ENCODE results near the gene UBR2.
A peak's percentile ranks its signal among the peaks of the same experiment; 100 is the strongest.
"Not testable (repeated sequence)": the region's sequence is repeated elsewhere in the genome, so short reads cannot be mapped to it uniquely, and the experiment has no call there.

Gene UBR2

DNA sequence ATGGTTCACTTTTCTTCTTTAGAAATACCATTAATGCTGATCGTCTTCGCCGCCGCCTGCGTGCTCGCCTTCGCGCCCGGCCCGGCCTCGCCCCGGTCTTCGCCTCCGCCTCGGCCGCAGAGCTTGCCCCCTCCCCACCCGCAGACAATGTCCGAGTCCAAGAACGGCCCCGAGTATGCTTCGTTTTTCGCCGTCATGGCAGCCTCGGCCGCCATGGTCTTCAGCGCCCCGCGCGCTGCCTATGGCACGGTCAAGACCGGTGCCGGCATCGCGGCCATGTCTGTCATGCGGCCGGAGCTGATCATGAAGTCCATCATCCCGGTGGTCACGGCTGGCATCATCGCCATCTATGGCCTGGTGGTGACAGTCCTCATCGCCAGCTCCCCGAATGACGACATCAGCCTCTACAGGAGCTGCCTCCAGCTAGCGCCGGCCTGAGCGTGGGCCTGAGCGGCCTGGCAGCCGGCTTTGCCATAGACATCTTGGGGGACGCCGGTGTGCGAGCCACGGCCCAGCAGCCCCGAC lies 163.3 kb downstream of the UBR2 start:
- FAIRE-seq (no peak), DNase-seq (ENCODE audit: insufficient read length, low spot score) (no peak)
- TF ChIP-seq, protein P1, sequence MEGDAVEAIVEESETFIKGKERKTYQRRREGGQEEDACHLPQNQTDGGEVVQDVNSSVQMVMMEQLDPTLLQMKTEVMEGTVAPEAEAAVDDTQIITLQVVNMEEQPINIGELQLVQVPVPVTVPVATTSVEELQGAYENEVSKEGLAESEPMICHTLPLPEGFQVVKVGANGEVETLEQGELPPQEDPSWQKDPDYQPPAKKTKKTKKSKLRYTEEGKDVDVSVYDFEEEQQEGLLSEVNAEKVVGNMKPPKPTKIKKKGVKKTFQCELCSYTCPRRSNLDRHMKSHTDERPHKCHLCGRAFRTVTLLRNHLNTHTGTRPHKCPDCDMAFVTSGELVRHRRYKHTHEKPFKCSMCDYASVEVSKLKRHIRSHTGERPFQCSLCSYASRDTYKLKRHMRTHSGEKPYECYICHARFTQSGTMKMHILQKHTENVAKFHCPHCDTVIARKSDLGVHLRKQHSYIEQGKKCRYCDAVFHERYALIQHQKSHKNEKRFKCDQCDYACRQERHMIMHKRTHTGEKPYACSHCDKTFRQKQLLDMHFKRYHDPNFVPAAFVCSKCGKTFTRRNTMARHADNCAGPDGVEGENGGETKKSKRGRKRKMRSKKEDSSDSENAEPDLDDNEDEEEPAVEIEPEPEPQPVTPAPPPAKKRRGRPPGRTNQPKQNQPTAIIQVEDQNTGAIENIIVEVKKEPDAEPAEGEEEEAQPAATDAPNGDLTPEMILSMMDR (IDR thresholded peaks at IDR 0.05; ENCODE audit: insufficient read depth, missing control alignments), result no peak

DNA sequence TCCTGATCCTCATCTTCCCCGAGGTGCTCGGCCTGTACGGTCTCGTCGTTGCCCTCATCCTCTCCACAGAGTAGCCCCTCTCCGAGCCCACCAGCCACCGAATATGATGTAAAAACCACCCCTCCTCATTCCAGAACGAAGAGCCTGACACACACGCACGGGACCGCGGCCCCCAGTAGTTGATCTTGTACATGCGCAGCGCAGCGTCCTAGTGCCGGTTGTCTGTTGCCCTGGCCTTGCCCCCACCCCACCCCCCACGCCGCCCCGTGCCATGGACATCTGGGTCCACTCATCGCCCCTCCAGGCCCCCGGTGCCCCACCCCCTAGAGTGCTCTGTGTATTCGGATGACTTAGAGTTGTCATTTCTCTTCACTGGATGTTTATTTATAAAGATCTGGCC lies 163.8 kb downstream of the UBR2 start:
- TF ChIP-seq, protein P1 (IDR thresholded peaks at IDR 0.05; ENCODE audit: insufficient read depth, missing control alignments), result no peak
- DNase-seq (ENCODE audit: insufficient read length, low spot score), result no peak
- no peak for FAIRE-seq

DNA sequence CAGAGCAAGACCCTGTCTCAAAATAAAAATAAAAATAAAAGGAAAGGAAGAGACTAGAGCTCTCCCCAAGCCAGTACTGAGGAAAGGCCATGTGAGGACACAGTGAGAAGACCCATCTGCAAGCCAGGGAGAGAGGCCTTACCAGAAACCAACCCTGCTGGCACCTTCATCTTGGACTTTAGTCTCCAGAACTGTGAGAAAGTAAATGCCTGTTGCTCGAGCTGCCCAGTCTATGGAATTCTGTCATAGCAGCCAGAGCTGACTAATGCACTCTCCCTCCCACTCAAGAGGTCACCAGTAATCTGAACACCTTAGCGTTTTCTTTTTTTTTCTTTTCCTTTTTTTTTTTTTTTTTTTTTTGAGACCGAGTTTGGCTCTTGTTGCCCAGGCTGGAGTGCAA lies 165.9 kb downstream of the UBR2 start:
- DNase-seq (ENCODE audit: insufficient read length, low spot score) (no peak), FAIRE-seq (no peak)
- TF ChIP-seq, protein P1 (IDR thresholded peaks at IDR 0.05; ENCODE audit: insufficient read depth, missing control alignments), result no peak

DNA sequence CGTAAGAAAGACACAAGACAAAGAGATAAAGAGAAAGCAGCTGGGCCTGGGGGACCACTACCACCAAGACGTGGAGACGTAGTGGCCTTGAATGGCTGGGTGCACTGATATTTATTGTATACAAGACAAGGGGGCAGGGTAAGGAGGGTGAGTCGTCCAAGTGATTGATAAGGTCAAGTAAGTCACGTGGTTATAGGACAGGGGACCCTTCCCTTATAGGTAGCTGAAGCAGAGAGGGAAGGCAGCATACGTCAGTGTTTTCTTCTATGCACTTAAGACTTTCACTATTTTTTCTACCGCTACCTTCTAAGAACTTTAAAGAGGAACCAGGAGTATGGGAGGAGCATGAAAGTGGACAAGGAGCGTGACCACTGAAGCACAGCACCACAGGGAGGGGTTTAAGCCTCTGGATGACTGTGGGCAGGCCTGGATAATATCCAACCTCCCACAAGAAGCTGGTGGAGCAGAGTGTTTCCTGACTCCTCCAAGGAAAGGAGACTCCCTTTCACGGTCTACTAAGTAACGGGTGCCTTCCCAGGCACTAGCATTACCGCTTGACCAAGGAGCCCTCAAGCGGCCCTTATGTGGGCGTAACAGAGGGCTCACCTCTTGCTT lies 170.1 kb downstream of the UBR2 start:
- FAIRE-seq; DNase-seq (ENCODE audit: insufficient read length, low spot score): not testable (repeated sequence)

DNA sequence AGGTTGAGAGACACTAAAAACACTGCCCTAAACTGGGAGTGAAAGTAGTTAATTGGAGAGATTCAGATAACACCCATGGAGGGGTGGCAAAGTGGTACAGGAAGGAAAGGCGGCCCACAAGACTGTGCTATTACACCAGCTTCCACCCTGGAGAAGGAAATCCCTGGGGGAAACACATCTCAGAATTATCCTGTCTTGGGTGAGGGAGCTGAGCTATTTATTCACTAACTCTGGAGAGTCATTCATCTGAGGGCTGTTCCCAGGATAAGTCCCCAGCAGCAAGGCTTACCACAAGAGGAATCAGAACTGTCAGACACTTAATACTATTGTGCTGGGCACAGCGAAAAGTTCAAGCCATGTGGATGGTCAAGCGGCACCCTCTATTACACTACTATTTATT lies 172.1 kb downstream of the UBR2 start:
- no peak for FAIRE-seq
- TF ChIP-seq, protein P1 (IDR thresholded peaks at IDR 0.05; ENCODE audit: insufficient read depth, missing control alignments), result peak; percentile 6
- DNase-seq (ENCODE audit: insufficient read length, low spot score), result no peak

DNA sequence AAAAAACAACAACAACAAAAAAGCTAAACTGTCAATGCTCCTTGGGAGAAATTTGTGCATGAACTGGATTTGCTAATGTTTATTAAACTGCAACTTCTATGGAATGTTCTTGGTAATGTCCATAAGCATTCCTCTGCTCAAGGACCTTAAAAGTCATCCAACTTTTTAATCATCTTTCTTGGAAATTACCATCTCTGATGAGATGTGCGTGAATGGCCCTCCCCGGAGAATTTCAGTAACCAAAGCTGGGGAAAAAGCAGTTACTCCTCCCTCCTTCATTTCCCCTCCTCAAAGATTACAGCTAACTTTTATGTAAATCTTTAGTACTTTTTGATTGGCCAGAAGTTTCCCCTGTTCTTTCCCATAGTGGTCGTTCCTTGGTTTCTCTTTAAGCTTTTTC lies 176.9 kb downstream of the UBR2 start:
- DNase-seq (ENCODE audit: insufficient read length, low spot score) (no peak), FAIRE-seq (no peak)
- TF ChIP-seq, protein P1 (IDR thresholded peaks at IDR 0.05; ENCODE audit: insufficient read depth, missing control alignments), result no peak

DNA sequence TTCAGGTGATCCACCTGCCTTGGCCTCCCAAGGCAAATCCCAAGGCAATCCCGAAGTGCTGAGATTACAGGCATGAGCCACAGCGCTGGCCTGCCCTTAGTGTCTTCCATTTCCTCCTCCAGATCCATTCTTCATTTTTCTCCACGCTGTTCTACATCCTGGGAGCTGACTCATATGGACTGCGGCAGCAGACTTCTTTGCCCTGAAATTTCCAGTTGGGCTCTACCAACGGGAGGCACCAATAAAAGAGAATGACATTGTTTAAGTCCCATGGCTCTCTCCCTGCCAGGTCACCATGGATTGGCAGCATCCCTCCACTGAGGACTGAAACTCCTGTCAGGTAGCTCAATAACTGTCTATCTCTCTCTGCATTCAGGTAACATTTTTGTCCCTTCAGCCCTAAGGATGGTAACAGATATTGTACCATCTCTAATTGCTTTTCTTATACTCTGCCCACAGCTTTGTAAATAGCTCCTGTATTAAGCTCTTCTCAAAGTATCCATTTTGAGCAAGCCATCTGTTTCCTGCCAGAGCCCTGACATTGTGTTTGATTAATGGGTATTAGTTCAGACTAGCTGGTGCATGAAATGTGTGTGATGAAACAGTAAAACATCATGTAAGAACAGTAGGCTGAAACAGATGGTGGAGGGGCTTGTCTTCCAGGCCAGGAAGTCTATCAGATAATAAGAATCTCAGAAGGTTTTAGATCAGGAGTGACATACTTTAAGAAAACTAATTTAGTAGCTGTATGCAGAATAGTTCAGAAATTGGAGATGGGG lies 178.5 kb downstream of the UBR2 start:
- DNase-seq (ENCODE audit: insufficient read length, low spot score) (peak; percentile 66), FAIRE-seq (peak; percentile 92)
- TF ChIP-seq, protein P1 (IDR thresholded peaks at IDR 0.05; ENCODE audit: insufficient read depth, missing control alignments), result no peak
